Hepatocyte (in vitro differentiated cells): Measurements from ENCODE around the gene TESK2. TPM values are rescaled to one million over a fixed set of nuclear protein-coding genes. Genes with fewer than 3 reads are reported as not detected.

Experiments used
- DNase-seq: peaks from one replicate; pipeline ENCODE4 v3.0.0-alpha.2; 2016; ENCODE audit warnings: low spot score
- H2AFZ ChIP-seq: fragments of 200-600 bp; sonication (generic); 2 replicates; pipeline ENCODE4 v1.6.0; 2016; ENCODE audit warnings: antibody characterized with exemption, mild to moderate bottlenecking
- H3K27ac ChIP-seq: fragments of 200-600 bp; sonication (generic); 2 replicates; pipeline ENCODE4 v1.5.1; 2016; ENCODE audit warnings: mild to moderate bottlenecking
- H3K27me3 ChIP-seq: fragments of 200-600 bp; sonication (generic); 2 replicates; pipeline ENCODE4 v1.6.1; 2016
- H3K36me3 ChIP-seq: fragments of 200-600 bp; sonication (generic); replicated peaks from 2 replicates; pipeline ENCODE4 v1.5.1; 2016; ENCODE audit warnings: low read depth; ENCODE audit not compliant: insufficient read depth
- H3K4me1 ChIP-seq: fragments of 200-600 bp; sonication (generic); 2 replicates; pipeline ENCODE4 v1.5.1; 2016; ENCODE audit warnings: mild to moderate bottlenecking, moderate library complexity; ENCODE audit not compliant: insufficient read depth
- H3K4me2 ChIP-seq: fragments of 200-600 bp; sonication (generic); 2 replicates; pipeline ENCODE4 v1.6.0; 2016
- H3K4me3 ChIP-seq: fragments of 200-600 bp; sonication (generic); 2 replicates; pipeline ENCODE4 v1.5.1; 2016; ENCODE audit warnings: mild to moderate bottlenecking
- H3K79me2 ChIP-seq: fragments of 200-600 bp; sonication (generic); 2 replicates; pipeline ENCODE4 v1.6.0; 2017; ENCODE audit warnings: mild to moderate bottlenecking
- H3K9me2 ChIP-seq: fragments of 200-600 bp; sonication (generic); replicated peaks from 2 replicates; pipeline ENCODE4 v1.6.0; 2017; ENCODE audit warnings: mild to moderate bottlenecking; ENCODE audit not compliant: insufficient read depth
- H3K9me3 ChIP-seq: fragments of 200-600 bp; sonication (generic); 2 replicates; pipeline ENCODE4 v1.5.1; 2016; ENCODE audit warnings: low read depth, mild to moderate bottlenecking
- H4K20me1 ChIP-seq: fragments of 200-600 bp; sonication (generic); 2 replicates; pipeline ENCODE4 v1.6.0; 2016; ENCODE audit warnings: mild to moderate bottlenecking; ENCODE audit not compliant: insufficient read depth, poor library complexity, severe bottlenecking
- CTCF ChIP-seq: fragments of 200-600 bp; sonication (generic); IDR thresholded peaks from 2 replicates; pipeline ENCODE4 v1.5.1; 2016; ENCODE audit warnings: antibody characterized with exemption, mild to moderate bottlenecking; ENCODE audit not compliant: poor library complexity
- EZH2 ChIP-seq: fragments of 200-600 bp; sonication (generic); IDR thresholded peaks from 2 replicates; pipeline ENCODE4 v1.6.1; 2016; ENCODE audit warnings: antibody characterized with exemption, mild to moderate bottlenecking, borderline replicate concordance
- EZH2phosphoT487 ChIP-seq: fragments of 200-600 bp; sonication (generic); IDR thresholded peaks from one replicate; pipeline ENCODE4 v1.6.1; 2018; ENCODE audit warnings: antibody characterized with exemption, mild to moderate bottlenecking, low read depth, moderate library complexity; ENCODE audit not compliant: unreplicated experiment, severe bottlenecking
- WGBS: methylation state at CpG from one replicate; pipeline ENCODE4 v1.1.6; 2016; ENCODE audit warnings: low lambda C conversion rate; ENCODE audit errors: missing lambda C conversion rate; 5-methylcytosine and 5-hydroxymethylcytosine counted together
- polyA plus RNA-seq: library from polyadenylated mRNA; unstranded; fragments of >200 nt; fragmentation: Nextera tagmentation; extraction: Ambion mirVana; gene quantifications from 2 replicates; pipeline ENCODE4 v1.2.1, GENCODE V29; 2016
- total RNA-seq: library from RNA; depleted of rRNA; stranded (reverse); fragments of >200 nt; gene quantifications from 2 replicates; pipeline ENCODE4 v1.2.3, GENCODE V29; 2014

TESK2 gene
- total and polyA plus RNA-seq, 2 experiments from 2014 or later, result 6.2 to 8.6 TPM

GRCh38 chr1:45407629-45408287 is 83.2 kb downstream of the TESK2 start:
- Histone ChIP-seq H3K4me3 (no peak overlapping the region), H4K20me1 (no peaks in the 10 kb centered on the region), H3K36me3 (no peaks in the 10 kb centered on the region), H3K9me3 (no peaks in the 10 kb centered on the region), H2AFZ (no peak overlapping the region), H3K27ac (no peak overlapping the region), H3K4me1 (peaks cover 9% of the 10 kb centered on the region), H3K9me2 (no peaks in the 10 kb centered on the region), H3K4me2 (no peak overlapping the region), H3K27me3 (no peaks in the 10 kb centered on the region), H3K79me2 (no peaks in the 10 kb centered on the region)
- WGBS, result 79% methylated on average over 4 of the region's 4 CpGs
- TF ChIP-seq CTCF (no peak), EZH2phosphoT487 (no peak), EZH2 (no peak)
- no peak for DNase-seq

DNA sequence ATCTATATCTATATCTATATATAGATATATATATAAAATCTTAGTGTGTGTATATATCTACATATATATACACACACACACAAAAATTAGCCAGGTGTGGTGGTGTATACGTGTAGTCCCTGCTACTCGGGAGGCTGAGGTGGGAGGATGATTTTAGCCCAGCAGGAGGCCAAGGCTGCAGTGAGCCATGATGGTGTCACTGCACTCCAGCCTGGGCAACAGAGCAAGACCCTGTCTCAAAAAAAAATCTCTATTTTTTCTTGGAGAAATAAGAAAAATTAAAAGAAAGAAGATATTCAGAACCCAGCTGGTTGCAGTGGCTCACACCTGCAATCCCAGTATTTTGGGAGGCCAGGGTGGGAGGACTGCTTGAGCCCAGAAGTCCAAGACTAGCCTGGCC is 85.3 kb downstream of the TESK2 start:
- H3K4me2 ChIP-seq, result no peak overlapping the region
- TF ChIP-seq CTCF (no peak), EZH2 (no peak), EZH2phosphoT487 (no peak)
- H3K4me3 ChIP-seq, result no peak overlapping the region
- no peaks in the 10 kb centered on the region for H3K9me2 ChIP-seq
- H3K27ac ChIP-seq, result no peak overlapping the region
- no peaks in the 10 kb centered on the region for H3K79me2 ChIP-seq
- 100% methylated on average over 2 of the region's 2 CpGs for WGBS
- no peak for DNase-seq
- no peaks in the 10 kb centered on the region for H3K9me3 ChIP-seq
- H3K27me3 ChIP-seq, result no peaks in the 10 kb centered on the region
- no peak overlapping the region for H2AFZ ChIP-seq
- no peaks in the 10 kb centered on the region for H3K36me3 ChIP-seq
- no peaks in the 10 kb centered on the region for H4K20me1 ChIP-seq
- H3K4me1 ChIP-seq, result peaks cover 16% of the 10 kb centered on the region

DNA sequence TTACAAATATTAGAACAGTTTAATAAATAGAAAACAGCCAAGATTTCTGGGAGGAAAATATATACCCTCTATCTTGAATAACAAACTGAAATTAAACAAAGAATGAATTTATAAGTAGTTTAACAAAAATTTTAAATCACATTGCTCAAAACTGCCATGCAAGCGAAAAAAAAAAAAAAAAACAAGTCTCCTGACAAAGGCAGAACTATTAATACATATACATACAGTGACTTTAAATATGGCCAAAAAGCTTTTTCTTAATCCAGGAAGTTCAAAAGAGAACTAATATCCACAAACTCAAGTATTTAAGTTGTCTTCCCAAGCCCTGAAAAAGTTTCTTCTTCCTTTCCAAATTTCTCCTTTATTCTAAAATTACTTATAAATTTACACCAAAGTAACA is 87.2 kb downstream of the TESK2 start:
- Histone ChIP-seq H3K4me2 (peak overlapping the region; percentile 16), H3K27me3 (no peaks in the 10 kb centered on the region), H3K36me3 (no peaks in the 10 kb centered on the region), H3K27ac (peak overlapping the region; percentile 85), H4K20me1 (no peaks in the 10 kb centered on the region), H3K4me1 (peaks cover 16% of the 10 kb centered on the region), H3K9me2 (no peaks in the 10 kb centered on the region), H3K9me3 (no peaks in the 10 kb centered on the region), H3K4me3 (no peak overlapping the region), H3K79me2 (no peaks in the 10 kb centered on the region), H2AFZ (peak overlapping the region; percentile 24)
- DNase-seq, result no peak
- TF ChIP-seq EZH2phosphoT487 (no peak), CTCF (no peak), EZH2 (no peak)
- WGBS, result 75% methylated on average over 1 of the region's 1 CpG
